Hematopoietic multipotent progenitor cell (in vitro differentiated cells): ENCODE data around the gene FAM180A. TPM values are rescaled to one million over a fixed set of nuclear protein-coding genes. Genes with fewer than 3 reads are reported as not detected.
A peak's percentile ranks its signal among the peaks of the same experiment; 100 is the strongest.
"Not testable (repeated sequence)": the region's sequence is repeated elsewhere in the genome, so short reads cannot be mapped to it uniquely, and the experiment has no call there.

ENCODE experiments used
- DNase-seq, 3 donors: peaks; one replicate each; pipeline ENCODE4 v3.0.0-alpha.2; 2011 to 2015; ENCODE audit warnings: low read depth in 2 of 3, low spot score in 2 of 3
- total RNA-seq: library from RNA; depleted of rRNA; stranded (reverse); fragments of >200 nt; gene quantifications from one replicate; pipeline ENCODE4 v1.2.3, GENCODE V29; 2012

Gene FAM180A
- total RNA-seq, 1 donor, result not detected

GRCh38 chr7:135742371-135742770 is 6.2 kb downstream of the FAM180A start:
- no peak for DNase-seq

- DNase-seq, result no peak
Observed at GRCh38 chr7:135741905-135742304, 6.7 kb downstream of the FAM180A start.

GRCh38 chr7:135740889-135741288 is 7.7 kb downstream of the FAM180A start:
- DNase-seq, result no peak

- not testable (repeated sequence) for DNase-seq
Observed at GRCh38 chr7:135737306-135737647, 11.3 kb downstream of the FAM180A start.

- no peak for DNase-seq
Observed at GRCh38 chr7:135736586-135737305, 11.9 kb downstream of the FAM180A start.

- DNase-seq, result no peak
Observed at GRCh38 chr7:135734343-135734689, 14.3 kb downstream of the FAM180A start.

GRCh38 chr7:135733603-135734342 is 14.8 kb downstream of the FAM180A start:
- DNase-seq, result no peak

GRCh38 chr7:135731131-135731530 is 17.5 kb downstream of the FAM180A start:
- DNase-seq, result no peak

- DNase-seq, result no peak
Observed at GRCh38 chr7:135729230-135729629, 19.4 kb downstream of the FAM180A start.

GRCh38 chr7:135728136-135728669 is 20.4 kb downstream of the FAM180A start, which contains the start of gene SLC13A4:
TSS of gene SLC13A4 (minus strand) at chr7:135728186. CDS start at chr7:135727496, 690 bp downstream.
- DNase-seq, result no peak

GRCh38 chr7:135726911-135727673 is 21.5 kb downstream of the FAM180A start:
- no peak for DNase-seq

GRCh38 chr7:135726276-135726788 is 22.3 kb downstream of the FAM180A start:
- DNase-seq, result no peak

- DNase-seq, result no peak
Observed at GRCh38 chr7:135723411-135723810, 25.2 kb downstream of the FAM180A start.

GRCh38 chr7:135721198-135721820 is 27.3 kb downstream of the FAM180A start:
- no peak for DNase-seq

GRCh38 chr7:135719688-135720087 is 28.9 kb downstream of the FAM180A start:
- peak in 1 of 3 donors; percentile 31 for DNase-seq

GRCh38 chr7:135718794-135719437 is 29.7 kb downstream of the FAM180A start:
- DNase-seq, result no peak

GRCh38 chr7:135718219-135718618 is 30.4 kb downstream of the FAM180A start:
- DNase-seq, result no peak

GRCh38 chr7:135717693-135718092 is 30.9 kb downstream of the FAM180A start:
- no peak for DNase-seq

GRCh38 chr7:135716677-135717238 is 31.9 kb downstream of the FAM180A start:
- no peak for DNase-seq

GRCh38 chr7:135715673-135716072 is 32.9 kb downstream of the FAM180A start:
- DNase-seq, result no peak
